Left ventricle myocardium inferior (tissue), 1 donor: ENCODE results near the gene RAB3C. TPM values are rescaled to one million over a fixed set of nuclear protein-coding genes. Genes with fewer than 3 reads are reported as not detected.
A peak's percentile ranks its signal among the peaks of the same experiment; 100 is the strongest.

Source experiments
- DNase-seq: peaks from one replicate; pipeline ENCODE4 v3.0.0-alpha.2; 2020
- H3K27ac ChIP-seq: fragments of 200-600 bp; replicated peaks from 2 replicates; pipeline ENCODE4 v1.8.0; 2021
- H3K27me3 ChIP-seq: fragments of 200-600 bp; 2 replicates; pipeline ENCODE4 v1.8.0; 2021; ENCODE audit warnings: low read depth
- H3K36me3 ChIP-seq: fragments of 200-600 bp; 2 replicates; pipeline ENCODE4 v1.8.0; 2021
- H3K4me1 ChIP-seq: fragments of 200-600 bp; 2 replicates; pipeline ENCODE4 v1.8.0; 2021
- H3K4me3 ChIP-seq: fragments of 200-600 bp; 2 replicates; pipeline ENCODE4 v1.8.0; 2021; ENCODE audit warnings: mild to moderate bottlenecking, moderate library complexity
- H3K9me3 ChIP-seq: fragments of 200-600 bp; replicated peaks from 2 replicates; pipeline ENCODE4 v1.8.0; 2021
- intact Hi-C: fragments of 100-400 bp; cut with micrococcal nuclease; formaldehyde crosslinking; loops from one replicate; pipeline ENCODE4 v1.11.0; 2022
- total RNA-seq: library from RNA; stranded (reverse); fragmentation: NEBNext Ultra II Directional; extraction: Animal tissue kit (Norgen Biotek cat#: 25700); gene quantifications from one replicate; pipeline ENCODE4 v1.2.1, GENCODE V29; 2021
- TF ChIP-seq, protein P1 (sequence below): fragments of 200-600 bp; IDR thresholded peaks from 2 replicates; pipeline ENCODE4 v1.8.0; 2021; ENCODE audit warnings: antibody characterized with exemption, mild to moderate bottlenecking, borderline replicate concordance
- donor health status: DM: no; HTN: yes; CAD: no; lungs with severe emphysema.

The RAB3C gene
- total RNA-seq, 1 donor from 2014 or later: 1.2 TPM

DNA sequence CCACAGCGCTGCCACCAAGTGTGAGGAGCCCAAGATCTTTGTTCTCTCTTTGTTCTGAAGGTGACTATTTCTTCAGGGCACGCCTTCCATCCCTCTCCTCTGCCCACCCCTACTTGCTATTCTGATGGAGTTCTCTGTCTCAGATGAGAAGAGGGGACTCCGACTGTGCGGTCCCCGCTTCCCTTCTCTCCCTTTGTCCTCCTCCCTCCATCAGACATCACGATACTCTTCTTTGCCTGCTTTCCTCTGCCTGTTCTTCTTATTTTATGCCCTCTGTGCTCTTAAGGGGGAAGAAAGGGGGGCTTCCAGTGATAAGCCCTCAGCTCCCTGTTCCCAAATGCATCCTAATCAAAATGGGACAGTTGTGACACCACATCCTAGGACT lies 307.8 kb downstream of the RAB3C start:
- Histone ChIP-seq H3K4me3 (no peak overlapping the region), H3K27me3 (no peaks in the 10 kb centered on the region), H3K4me1 (peaks cover 25% of the 10 kb centered on the region), H3K36me3 (no peaks in the 10 kb centered on the region), H3K27ac (peak overlapping the region; percentile 73), H3K9me3 (no peaks in the 10 kb centered on the region)
- TF ChIP-seq, protein P1, sequence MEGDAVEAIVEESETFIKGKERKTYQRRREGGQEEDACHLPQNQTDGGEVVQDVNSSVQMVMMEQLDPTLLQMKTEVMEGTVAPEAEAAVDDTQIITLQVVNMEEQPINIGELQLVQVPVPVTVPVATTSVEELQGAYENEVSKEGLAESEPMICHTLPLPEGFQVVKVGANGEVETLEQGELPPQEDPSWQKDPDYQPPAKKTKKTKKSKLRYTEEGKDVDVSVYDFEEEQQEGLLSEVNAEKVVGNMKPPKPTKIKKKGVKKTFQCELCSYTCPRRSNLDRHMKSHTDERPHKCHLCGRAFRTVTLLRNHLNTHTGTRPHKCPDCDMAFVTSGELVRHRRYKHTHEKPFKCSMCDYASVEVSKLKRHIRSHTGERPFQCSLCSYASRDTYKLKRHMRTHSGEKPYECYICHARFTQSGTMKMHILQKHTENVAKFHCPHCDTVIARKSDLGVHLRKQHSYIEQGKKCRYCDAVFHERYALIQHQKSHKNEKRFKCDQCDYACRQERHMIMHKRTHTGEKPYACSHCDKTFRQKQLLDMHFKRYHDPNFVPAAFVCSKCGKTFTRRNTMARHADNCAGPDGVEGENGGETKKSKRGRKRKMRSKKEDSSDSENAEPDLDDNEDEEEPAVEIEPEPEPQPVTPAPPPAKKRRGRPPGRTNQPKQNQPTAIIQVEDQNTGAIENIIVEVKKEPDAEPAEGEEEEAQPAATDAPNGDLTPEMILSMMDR: no peak
- no peak for DNase-seq
- intact Hi-C loops: no loop called here

DNA sequence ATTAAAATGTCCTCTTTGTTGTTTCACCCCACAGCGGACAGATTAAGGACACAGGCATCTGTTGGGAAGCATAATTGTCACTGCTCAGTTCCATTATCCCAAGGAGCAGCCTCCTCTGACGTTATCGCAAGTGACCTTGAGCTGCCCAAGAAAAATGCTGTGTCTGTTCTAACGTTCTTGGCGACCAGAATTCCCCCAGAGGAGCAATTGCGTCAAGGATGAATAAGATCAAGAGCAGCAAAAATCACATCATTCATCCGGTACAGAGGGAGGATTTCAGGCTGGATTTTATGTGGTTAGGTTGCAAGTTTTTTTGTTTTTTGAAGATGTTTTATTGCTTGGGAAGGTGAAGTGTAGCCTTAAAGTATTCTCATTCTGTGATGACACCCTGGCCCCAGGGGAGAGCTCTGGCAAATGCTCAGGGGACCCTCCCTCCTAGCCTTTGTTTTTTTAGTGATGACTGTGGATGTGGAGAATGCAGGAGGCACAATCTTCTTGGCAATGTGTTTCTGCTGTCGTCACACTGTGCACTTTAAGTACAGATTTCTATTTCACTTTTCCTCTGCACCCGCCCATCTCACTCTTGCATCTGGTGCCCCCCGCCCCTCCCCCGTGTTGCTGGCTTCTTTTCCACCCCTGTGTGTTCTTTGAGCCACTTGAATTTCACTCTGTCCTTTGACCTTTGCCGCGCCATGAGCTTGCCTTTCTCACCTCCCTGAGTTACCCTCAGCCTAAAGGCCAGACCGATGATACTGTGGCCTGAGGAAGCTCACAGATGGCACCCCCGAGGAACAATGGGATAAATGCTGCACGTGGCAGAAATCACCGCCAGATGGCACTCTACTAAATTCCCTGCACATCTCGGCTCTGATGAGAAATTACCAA lies 308.5 kb downstream of the RAB3C start:
- no peaks in the 10 kb centered on the region for H3K9me3 ChIP-seq
- H3K36me3 ChIP-seq: no peaks in the 10 kb centered on the region
- peak overlapping the region; percentile 73 for H3K27ac ChIP-seq
- H3K4me3 ChIP-seq: peak overlapping the region; percentile 38
- H3K27me3 ChIP-seq: no peaks in the 10 kb centered on the region
- peaks cover 25% of the 10 kb centered on the region for H3K4me1 ChIP-seq
- DNase-seq: peak; percentile 71
- TF ChIP-seq, protein P1: peak; percentile 83
- intact Hi-C loops: no loop called here

DNA sequence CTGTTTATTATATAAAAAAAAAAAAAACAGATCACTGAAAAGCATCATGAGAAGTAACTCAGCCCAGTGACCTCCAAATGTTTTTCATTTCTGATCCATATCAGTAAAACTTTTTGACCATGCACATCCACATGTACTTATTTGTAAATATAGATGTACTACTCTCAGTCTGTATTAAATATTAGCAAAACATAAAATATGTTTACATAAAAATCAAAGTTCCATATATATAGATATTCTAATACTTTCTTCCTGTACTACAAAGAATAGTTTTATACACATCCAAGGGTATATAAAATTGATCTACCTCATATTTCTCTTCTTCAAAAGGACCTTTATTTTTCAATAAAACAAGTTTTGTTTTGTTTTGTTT lies 309.1 kb downstream of the RAB3C start:
- no peak for DNase-seq
- Histone ChIP-seq H3K4me3 (peak overlapping the region; percentile 38), H3K9me3 (no peaks in the 10 kb centered on the region), H3K27ac (peak overlapping the region; percentile 73), H3K4me1 (peaks cover 22% of the 10 kb centered on the region), H3K27me3 (no peaks in the 10 kb centered on the region), H3K36me3 (no peaks in the 10 kb centered on the region)
- intact Hi-C loops: no loop called here
- TF ChIP-seq, protein P1: no peak

DNA sequence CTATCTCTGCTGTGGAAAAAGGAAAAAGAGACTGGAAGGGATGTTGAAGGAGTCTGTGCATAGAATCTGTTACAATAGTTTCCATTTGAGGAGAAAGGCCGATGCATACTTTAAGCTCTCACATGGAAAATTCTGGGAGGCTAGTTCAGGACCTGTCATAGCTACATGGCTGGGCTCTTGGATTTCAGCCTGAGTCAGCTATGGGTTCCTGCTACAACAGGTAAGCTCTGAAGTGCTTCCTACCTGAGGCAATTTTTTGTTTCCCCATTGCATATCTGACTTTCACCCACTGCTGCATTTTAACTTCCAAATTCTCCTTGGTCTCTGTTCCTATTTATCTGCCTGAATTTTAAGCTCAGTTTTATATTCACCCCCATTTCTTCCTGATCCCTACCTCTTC lies 310.7 kb downstream of the RAB3C start:
- TF ChIP-seq, protein P1: no peak
- Histone ChIP-seq H3K36me3 (no peaks in the 10 kb centered on the region), H3K27ac (no peak overlapping the region), H3K4me3 (no peak overlapping the region), H3K9me3 (no peaks in the 10 kb centered on the region), H3K27me3 (no peaks in the 10 kb centered on the region), H3K4me1 (peaks cover 23% of the 10 kb centered on the region)
- intact Hi-C loops: no loop called here
- DNase-seq: no peak

DNA sequence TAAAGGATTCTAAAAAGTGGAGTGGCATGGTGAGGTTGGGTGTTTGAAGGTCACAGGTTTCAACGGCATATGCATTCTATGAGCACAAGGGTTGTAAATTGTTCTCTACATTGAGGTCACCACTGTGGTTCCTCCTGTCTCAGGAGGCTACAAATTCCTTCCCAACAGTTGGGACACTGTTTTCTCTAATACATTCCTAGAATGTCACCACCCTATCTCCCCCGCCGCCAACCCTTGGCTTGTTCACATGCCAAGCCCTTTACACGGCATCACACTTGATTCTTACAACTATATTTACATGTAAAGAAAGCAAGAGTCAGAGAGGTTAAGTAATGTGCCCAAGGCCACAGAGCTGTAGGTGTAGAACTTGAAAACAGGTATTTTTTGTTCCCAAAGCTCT lies 315.1 kb downstream of the RAB3C start:
- H3K4me3 ChIP-seq: no peak overlapping the region
- no peaks in the 10 kb centered on the region for H3K27me3 ChIP-seq
- no peak for DNase-seq
- intact Hi-C loops: no loop called here
- H3K4me1 ChIP-seq: peaks cover 7% of the 10 kb centered on the region
- no peaks in the 10 kb centered on the region for H3K36me3 ChIP-seq
- TF ChIP-seq, protein P1: no peak
- H3K9me3 ChIP-seq: no peaks in the 10 kb centered on the region
- H3K27ac ChIP-seq: no peak overlapping the region
